GM13977 (cell line): ENCODE measurements around the gene PANK4.
"Not testable (repeated sequence)": the region's sequence is repeated elsewhere in the genome, so short reads cannot be mapped to it uniquely, and the experiment has no call there.

Experiments used
- DNase-seq: peaks from one replicate; pipeline ENCODE4 v3.0.0; 2012; ENCODE audit warnings: low spot score
- CTCF ChIP-seq: IDR thresholded peaks from 2 replicates; pipeline ENCODE4 v1.5.1; 2012; ENCODE audit warnings: mild to moderate bottlenecking, control low read depth; ENCODE audit not compliant: insufficient read depth; ENCODE audit errors: extremely low read depth, missing control alignments
- in situ Hi-C: fragments of 300-500 bp; cut with MboI; formaldehyde crosslinking; loops from one replicate; pipeline ENCODE4 v1.12.0; 2022; ENCODE audit warnings: low sequenced_read_pairs, low pct_unique_long_range_greater_than_20kb, mixed read lengths, inconsistent platforms; ENCODE audit not compliant: unreplicated experiment

PANK4 gene

GRCh38 chr1:2525920-2526823 lies at the start of gene PANK4:
TSS of gene PANK4 (minus strand) at chr1:2526596. CDS start at chr1:2526587, 9 bp downstream.
- no peak for TF ChIP-seq CTCF
- peak; percentile 96 for DNase-seq

GRCh38 chr1:2574350-2574749 lies 48.0 kb upstream of the PANK4 start:
- TF ChIP-seq CTCF, result no peak
- no peak for DNase-seq
- in situ Hi-C loops, result no loop called here

More at GRCh38 chr1:2525920-2526823, at the start of gene PANK4:
- in situ Hi-C loops, result loop anchor here (25.0 kb wide), 1 partner anchor 339 kb away; the partner anchor contains the start of gene FAAP20

GRCh38 chr1:2573250-2573920 lies 47.0 kb upstream of the PANK4 start:
- no peak for DNase-seq
- in situ Hi-C loops, result no loop called here
- TF ChIP-seq CTCF, result no peak

GRCh38 chr1:2571348-2571747 lies 45.0 kb upstream of the PANK4 start:
- in situ Hi-C loops, result no loop called here
- no peak for DNase-seq
- no peak for TF ChIP-seq CTCF

- no peak for TF ChIP-seq CTCF
- no peak for DNase-seq
- in situ Hi-C loops, result no loop called here
Observed at GRCh38 chr1:2570332-2570731, 43.9 kb upstream of the PANK4 start.

- DNase-seq, in situ Hi-C loops: not testable (repeated sequence)
Observed at GRCh38 chr1:2569703-2570102, 43.3 kb upstream of the PANK4 start.

- in situ Hi-C loops, result no loop called here
- no peak for TF ChIP-seq CTCF
- DNase-seq, result no peak
Observed at GRCh38 chr1:2569060-2569459, 42.7 kb upstream of the PANK4 start.

- DNase-seq, in situ Hi-C loops: not testable (repeated sequence)
Observed at GRCh38 chr1:2568187-2568816, 41.9 kb upstream of the PANK4 start.
